Gastroesophageal sphincter (tissue), 3 donors: Measurements from ENCODE around the gene MT1B.
"Not testable (repeated sequence)": the region's sequence is repeated elsewhere in the genome, so short reads cannot be mapped to it uniquely, and the experiment has no call there.

ENCODE experiments used
- POLR2A ChIP-seq, 2 donors: fragments of 450-650 bp; IDR thresholded peaks; one replicate each; pipeline ENCODE4 v1.6.1; 2017; ENCODE audit warnings: antibody characterized with exemption in 2 of 2, mild to moderate bottlenecking in 2 of 2, moderate library complexity in 1 of 2
- TF ChIP-seq, protein P1 (sequence below), 4 experiments: fragments of 200-600 bp in 2 of 4; fragments of 450-650 bp in 2 of 4; sonication (generic) in 1 of 4; IDR thresholded peaks; one replicate each; pipeline ENCODE4 v1.5.1; 2017 to 2019; ENCODE audit warnings: antibody characterized with exemption in 4 of 4, mild to moderate bottlenecking in 2 of 4, moderate library complexity in 2 of 4

GRCh38 chr16:56674570-56674969, 22.9 kb downstream of the MT1B start:
- TF ChIP-seq, protein P1, sequence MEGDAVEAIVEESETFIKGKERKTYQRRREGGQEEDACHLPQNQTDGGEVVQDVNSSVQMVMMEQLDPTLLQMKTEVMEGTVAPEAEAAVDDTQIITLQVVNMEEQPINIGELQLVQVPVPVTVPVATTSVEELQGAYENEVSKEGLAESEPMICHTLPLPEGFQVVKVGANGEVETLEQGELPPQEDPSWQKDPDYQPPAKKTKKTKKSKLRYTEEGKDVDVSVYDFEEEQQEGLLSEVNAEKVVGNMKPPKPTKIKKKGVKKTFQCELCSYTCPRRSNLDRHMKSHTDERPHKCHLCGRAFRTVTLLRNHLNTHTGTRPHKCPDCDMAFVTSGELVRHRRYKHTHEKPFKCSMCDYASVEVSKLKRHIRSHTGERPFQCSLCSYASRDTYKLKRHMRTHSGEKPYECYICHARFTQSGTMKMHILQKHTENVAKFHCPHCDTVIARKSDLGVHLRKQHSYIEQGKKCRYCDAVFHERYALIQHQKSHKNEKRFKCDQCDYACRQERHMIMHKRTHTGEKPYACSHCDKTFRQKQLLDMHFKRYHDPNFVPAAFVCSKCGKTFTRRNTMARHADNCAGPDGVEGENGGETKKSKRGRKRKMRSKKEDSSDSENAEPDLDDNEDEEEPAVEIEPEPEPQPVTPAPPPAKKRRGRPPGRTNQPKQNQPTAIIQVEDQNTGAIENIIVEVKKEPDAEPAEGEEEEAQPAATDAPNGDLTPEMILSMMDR (IDR thresholded peaks at IDR 0.05), result not testable (repeated sequence)
- not testable (repeated sequence) for TF ChIP-seq POLR2A (IDR thresholded peaks at IDR 0.05)
